HG03196 (cell line): ENCODE data around the gene TREH.
A peak's percentile ranks its signal among the peaks of the same experiment; 100 is the strongest.
"Not testable (repeated sequence)": the region's sequence is repeated elsewhere in the genome, so short reads cannot be mapped to it uniquely, and the experiment has no call there.

ENCODE experiments used
- ATAC-seq: cut with Tn5 transposase; IDR thresholded peaks from one replicate; pipeline ENCODE4 v1.9.1; 2021; ENCODE audit not compliant: unreplicated experiment

TREH gene

DNA sequence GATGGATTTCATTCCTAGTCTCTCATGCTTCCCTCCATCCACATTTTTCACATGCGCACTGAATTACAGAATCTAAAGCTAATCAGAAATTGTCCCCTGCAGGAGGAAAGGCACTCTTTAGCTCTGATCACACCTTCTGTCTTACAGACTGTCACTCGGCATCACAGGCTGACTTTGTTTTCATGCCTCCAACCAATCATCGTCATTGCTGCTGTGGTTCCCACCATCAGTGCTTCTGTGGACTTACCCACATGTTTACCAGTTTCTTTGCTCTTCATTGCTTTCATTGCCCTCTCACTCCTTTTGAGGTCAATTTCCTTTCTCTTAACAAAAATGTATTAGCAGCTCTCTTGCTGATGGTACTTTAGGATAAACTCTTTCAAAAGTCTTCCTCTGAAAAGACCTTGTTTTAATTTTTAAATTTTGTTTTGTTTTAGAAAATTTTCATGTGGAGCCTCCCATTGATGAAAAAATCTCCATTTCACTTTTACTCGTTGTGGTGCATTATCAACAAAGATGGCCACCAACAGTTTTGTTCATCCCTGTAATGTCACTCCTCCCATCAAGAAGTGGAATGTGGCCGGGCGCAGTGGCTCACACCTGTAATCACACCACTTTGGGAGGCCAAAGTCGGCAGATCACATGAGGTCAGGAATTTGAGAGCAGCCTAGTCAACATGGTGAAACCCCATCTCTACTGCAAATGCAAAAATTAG is 20.2 kb upstream of the TREH start:
- ATAC-seq, result no peak

DNA sequence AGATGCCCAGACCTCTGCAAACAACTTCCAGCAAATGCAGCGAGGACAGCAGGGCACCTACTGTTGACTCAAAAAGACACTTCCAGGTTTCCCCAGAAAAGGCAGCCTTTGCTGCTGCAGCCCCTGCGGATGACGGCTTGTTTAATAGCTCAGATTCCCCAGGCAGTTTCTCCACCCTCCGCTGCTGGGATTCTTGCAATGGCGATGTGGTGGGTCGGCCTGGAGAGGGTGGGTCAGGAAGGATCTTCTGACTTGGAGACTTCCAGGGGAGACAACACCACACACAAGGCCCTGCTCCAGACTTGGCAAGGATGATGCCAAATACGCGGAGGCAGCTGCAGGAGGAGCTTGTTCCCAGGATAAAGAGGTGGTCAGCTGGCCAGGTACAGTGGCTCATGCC is 17.9 kb upstream of the TREH start:
- ATAC-seq, result no peak

DNA sequence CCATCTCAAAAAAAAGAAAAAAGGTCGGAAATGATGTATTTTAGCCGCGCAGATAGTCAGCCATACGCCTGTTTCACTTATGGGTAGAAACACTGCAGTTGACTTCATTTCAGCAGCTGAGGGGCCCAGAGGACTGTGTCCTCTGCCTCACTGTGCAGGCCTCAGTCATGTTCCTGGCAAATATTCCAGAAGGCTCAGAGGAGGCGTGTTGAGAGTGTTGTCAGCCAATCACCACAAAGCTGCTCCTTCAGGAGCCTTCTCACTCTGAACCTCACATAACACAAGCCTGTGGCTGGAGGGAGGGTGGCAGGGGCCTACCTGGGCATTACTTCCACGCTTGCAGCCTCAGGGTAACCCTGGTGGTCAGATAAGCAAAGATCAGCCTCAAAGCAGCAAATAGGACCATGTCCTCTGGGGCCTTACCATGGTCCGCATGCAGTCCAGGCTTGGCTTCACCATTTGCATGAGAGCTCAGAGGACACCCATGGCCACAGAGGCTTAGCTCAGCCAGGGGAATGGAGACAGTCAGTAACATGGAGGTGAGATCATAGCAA is 17.3 kb upstream of the TREH start:
- no peak for ATAC-seq

DNA sequence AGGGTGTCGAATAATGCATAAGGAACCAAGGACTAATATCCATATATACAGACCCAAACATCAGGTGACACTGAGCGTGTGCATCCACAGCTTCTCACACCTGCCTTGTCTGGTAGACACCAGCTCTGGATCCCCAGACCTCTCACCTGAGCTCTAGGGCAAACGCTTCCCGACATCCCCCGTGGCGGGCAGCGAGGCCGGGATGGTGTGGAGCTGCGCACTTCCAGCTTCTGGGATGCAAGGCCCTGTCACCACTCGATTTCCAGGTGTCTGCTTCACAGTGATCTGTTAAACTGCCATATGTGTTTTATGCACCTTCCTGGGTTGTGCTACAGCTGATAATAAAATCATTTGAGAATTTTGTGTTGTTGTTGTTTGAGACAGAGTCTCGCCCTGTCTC is 15.3 kb upstream of the TREH start:
- no peak for ATAC-seq

DNA sequence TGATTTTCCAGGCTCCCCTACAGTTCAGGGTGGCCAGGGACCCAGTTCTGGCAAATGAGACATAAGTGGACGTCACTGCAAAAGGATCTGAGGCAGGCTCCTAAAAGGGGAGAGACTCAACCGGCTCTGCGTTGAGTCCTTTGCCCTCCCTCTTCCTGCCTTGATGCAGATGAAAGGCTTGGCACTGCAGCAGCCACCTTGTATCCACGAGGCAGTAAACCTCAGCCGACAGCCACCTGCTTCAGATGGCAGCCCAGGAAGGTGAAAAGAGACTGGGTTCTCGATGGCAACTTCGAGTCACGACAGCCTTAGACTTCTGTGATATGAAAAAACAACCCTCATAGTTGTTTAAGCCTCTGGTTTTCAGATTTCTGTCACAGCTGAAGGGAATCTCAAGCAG is 14.7 kb upstream of the TREH start:
- no peak for ATAC-seq

DNA sequence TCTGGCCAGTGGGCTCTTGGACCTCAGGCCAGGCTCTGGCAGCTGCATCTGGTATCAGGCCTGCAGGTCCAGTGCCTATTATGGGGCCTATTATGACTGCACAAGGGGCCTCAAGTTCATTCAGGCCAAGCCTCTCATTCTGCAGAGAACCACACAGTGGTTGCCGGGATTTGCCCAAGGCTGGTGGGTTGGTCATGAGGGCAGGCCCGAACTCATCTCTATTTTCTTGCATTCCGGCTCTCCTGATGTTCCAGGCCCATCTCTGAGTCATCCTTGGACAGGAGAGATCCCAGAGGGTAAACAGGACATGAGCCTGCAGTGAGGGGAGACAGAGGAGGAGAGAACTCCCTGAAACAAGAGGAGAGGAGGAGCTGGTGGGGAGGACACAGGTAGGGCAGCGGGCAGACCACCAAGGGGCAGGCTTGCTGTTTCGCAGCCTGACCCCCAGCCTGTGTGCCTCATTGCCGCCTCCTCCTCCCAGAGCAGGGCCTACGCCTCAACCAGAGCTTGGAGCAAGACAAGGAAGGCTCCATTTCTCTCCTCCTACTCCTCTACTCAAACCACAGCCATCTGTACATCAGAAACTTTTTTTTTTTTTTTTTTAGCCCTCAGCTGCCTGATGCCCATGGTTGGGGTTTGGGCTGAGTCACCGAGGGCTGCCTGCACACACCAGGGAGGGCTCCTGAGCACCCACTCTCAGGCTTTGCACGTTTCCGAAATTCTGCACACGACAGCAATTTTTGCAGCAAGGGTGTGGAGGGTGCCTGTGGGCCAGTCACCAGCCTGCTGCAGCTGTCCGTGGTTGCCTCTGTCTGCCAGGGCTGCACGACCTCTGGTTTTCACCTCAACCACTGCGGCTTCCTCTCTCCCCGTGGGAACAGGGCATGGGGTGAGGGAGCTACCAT is 12.7 kb upstream of the TREH start:
- ATAC-seq, result peak; percentile 29

DNA sequence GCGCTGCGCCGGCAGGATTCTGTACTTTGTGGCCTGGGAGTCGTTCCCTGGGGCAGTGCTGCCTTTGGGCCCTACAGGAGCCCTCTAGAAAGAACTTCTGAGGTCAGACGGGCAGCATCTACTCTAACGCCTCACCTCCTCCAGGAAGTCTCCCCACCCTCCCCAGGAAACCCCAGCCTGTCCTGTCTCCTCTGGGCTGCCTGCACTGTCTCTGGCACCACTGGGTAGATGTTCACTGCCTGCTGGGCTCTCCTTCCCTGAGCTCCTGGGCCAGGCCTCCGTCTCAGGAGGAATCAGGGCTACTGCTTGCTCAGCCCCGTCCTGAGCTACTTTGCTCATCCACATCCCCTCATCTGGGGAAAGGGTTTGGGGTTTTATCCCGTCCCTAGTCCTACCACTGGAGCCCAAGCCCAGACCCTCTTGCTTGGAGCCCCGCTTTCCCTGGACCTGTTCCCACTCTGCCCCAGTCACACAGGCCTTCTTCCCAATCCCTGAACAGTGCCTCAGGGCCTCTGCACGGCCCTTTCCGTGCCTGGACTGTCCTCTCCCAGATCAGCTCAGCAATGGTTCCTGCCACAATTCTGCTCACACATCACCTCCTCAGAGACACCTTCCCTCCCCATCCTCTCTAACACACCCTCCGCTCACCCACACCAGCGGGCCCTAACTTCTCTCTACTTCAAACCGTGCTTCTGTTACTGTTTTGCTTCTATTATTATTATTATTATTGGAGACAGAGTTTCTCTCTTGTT is 11.3 kb upstream of the TREH start:
- no peak for ATAC-seq

DNA sequence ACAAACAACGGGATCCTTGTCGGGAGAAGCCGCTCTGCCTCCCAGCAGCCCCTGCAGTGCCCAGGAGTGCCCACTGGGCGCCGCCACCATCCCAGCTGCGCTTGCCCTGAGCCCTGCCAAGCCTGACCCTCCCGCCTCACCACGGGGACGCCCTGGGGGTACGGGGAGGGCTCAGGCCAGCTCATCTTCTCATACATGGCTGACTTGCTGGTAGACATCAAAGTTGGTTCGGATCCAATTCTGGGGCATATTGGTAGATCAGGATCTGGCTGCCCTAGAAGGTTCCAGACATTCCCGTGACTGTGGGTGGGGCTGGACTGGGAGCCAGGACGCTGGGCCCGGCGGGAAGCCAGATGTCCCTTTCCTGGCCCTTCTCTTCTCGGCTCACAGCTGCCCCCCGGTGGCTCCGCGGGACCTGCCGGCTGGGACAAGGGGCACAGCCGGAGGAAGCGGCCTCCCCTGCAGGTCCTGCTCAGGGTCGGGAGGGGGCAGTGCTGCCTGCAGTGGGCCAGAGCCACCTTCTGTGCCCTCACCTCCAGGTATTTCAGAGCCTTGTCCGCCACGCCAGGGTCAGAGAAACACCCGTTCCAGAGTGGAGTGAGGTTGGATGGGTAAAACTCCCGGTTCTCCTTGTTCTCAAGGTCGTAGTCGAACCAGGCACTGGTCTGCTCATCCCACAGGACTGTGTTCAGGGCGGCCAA is 10.6 kb upstream of the TREH start:
- peak; percentile 79 for ATAC-seq

DNA sequence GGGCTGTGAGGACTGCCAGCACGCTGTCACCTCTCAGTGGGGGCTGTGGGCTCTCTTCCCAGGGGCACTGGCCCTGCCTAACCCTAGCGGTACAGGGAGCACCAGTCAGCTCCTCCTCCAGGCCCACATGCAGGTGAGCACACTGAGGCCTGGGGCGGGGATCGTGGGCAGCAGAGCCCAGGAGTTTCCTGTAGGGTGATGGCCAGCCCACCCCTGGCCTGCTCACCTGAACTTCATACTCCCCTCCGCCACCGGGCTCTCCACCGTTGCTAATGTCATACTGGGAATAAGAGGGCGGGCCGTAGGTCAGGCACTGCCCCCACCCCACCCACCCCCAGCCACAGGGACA is 10.0 kb upstream of the TREH start:
- ATAC-seq, result no peak

DNA sequence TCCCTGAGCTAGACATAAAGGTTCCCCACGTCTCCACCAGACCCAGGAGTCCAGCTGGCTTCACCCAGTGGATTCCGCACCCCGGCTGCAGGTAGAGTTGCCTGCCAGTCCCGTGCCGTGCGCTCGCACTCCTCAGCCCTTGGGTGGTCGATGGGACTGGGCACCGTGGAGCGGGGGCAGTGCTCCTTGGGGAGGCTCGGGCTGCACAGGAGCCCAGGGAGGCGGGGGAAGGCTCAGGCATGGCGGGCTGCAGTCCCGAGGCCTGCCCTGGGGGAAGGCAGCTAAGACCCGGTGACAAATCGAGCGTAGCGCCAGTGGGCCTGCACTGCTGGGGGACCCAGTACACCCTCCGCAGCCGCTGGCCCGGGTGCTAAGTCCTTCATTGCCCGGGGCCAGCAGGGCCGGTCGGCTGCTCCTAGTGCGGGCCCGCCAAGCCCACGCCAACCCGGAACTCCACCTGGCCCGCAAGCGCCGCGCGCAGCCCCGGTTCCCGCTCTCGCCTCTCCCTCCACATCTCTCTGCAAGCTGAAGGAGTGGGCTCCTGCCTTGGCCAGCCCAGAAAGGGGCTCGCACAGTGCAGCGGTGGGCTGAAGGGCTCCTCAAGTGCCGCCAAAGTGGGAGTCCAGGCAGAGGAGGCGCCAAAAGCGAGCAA is 9.5 kb upstream of the TREH start:
- no peak for ATAC-seq

DNA sequence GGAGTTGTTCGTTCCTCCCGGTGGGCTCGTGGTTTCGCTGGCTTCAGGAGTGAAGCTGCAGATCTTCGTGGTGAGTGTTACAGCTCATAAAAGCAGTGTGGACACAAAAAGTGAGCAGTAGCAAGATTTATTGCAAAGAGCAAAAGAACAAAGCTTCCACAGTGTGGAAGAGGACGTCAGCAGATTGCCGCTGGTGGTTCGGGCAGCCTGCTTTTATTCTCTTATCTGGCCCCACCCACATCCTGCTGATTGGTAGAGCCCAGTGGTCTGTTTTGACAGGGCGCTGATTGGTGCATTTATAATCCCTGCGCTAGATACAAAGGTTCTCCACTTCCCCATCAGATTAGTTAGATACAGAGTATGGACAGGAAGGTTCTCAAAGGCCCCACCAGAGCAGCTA is 8.9 kb upstream of the TREH start:
- ATAC-seq, result not testable (repeated sequence)

DNA sequence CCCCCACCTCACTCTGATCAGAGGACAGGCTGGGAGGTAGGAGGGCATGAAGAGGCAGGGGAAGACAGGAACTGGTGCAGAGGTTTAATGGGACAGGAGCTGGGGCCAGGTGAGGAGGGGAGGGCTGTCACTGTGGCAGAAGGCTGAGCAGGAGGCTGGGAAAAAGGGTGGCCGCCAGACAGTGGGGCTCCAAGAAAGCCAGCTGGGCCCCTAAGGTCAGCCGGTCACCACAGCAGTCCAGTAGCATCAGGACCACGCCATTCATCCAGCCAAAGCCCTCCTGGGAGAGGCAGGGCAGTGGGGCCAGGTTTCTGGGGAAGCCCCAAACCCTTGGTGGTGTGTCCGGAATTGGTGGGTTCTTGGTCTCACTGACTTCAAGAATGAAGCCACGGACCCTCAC is 8.5 kb upstream of the TREH start:
- ATAC-seq, result no peak

DNA sequence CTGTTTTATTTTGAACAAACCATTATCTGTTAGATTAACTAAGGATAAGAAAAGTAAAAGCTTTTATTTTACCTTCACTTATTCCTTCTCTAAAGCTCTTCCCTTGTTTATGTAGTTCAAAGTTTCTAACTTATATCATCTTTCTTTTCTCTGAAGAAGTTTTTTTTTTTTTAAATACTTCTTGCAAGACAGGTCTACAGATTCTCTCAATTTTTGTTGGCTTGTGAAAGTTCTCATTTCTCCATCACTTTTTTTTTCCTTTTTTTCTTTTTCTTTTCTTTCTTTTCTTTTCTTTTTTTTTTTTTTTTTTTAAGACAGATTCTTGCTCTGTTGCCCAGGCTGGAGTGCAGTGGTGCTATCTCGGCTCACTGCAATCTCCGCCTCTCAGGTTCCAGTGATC is 4.7 kb upstream of the TREH start:
- ATAC-seq, result no peak

DNA sequence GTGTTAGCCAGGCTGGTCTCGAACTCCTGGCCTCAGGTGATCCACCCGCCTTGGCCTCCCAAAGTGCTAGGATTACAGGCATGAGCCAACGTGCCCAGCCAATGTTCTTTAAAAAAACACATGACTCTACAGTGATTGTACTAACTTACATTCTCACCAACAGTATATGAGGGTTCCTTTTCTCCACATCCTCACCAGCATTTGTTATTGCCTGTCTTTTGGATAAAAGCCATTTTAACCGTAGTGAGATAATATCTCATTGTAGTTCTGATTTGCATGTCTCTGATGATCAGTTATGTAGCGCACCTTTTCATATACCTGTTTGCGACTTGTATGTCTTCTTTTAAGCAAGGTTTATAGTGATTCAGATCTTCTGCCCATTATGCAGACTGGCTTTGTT is 3.5 kb upstream of the TREH start:
- not testable (repeated sequence) for ATAC-seq

DNA sequence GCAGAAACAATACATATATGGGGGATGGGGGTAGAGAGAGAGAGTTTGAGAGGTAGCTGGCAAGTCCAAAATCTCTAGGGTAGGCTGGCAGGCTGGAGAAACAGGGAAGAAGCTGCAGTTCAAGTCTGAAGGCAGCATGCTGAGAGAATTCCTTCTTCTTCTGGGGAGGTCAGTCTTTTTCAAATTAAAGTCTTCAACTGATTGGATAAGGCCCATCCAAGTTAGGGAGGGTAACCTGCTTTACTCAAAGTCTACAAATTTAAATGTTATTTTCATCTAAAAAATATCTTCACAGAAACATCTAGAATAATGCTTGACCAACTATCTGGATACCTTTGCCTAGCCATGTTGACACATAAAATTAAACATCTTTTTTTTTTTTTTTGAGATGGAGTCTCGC is 2.9 kb upstream of the TREH start:
- no peak for ATAC-seq

DNA sequence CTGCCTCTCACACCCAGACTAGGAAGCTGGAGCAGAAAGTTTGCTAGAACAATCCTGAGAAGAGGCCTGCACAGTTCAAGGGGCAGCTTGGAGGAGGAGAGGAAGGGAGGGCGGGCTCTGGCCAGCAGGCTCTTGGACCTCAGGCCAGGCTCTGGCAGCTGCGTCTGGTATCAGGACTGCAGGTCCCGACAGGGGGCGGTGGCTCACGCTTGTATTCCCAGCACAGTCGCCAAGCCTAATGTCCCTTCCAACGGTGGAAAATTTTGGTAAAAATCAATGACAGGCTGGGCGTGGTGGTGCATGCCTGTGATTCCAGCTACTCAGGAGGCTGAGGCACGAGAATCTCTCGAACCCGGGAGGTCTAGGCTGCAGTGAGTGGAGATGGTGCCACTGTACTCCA is 542 bp downstream of the TREH start:
- not testable (repeated sequence) for ATAC-seq

DNA sequence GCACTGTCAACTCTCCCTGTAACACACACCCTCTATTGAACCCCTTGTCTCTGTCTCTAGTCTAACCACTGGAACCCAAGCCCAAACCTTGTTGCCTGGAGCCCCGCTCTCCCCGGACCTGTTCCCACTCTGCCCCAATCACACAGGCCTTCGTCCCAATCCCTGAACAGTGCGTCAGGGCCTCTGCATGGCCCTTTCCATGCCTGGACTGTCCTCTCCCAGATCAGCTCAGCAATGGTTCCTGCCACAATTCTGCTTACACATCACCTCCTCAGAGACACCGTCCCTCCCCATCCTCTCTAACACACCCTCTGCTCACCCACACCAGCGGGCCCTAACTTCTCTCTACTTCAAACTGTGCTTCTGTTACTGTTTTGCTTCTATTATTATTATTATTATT is 1.5 kb downstream of the TREH start:
- ATAC-seq, result no peak

DNA sequence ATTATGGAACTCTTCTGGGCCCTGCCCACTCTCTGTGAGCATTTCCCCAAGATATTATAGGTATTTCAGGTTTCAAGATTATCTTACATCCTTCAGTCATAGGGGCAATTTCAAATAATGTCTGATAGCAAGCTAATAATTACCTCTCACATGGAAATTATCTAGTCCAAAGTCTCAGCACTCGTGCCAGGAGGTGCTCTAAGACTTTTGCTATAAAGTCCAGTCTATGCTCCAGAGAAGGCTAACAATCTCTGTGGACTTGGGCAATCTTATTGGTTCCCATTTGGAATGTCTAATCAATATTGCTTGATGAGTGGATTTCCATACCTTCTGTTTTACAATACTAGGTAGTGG is 5.4 kb downstream of the TREH start:
- ATAC-seq, result no peak

DNA sequence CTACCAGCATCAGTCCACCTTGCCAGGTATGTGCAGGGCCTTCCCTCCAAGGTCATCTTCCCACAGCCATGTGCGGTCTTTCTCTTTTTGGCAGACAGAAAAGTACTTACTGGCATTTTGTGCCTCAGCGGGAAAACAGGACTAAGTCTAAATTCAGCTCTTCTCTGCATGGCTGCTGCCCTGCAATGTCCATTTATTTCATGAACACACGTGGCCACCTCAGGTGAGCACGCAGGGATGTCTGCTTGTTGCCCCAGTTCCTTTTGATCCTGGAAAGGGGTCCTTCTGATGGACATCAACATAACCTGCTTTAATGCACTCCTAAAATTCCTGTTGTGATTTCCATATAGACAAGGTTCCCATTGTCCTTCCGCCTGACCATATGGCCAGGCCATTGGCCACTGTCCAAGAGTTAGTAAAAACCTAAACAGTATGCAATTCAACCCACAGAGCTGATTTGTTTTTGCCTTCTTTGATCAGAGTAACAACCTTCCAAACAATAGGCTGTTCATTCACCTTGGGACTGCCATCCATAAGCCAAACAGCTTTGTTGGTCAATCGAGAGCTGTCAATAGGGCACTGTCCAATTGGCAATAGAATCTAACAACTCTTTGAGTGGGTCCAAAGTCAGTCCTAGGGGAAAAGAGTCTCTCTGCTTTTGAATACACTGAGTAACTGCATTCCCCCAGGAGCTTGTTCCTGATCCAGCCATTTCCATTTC is 5.9 kb downstream of the TREH start:
- ATAC-seq, result no peak

DNA sequence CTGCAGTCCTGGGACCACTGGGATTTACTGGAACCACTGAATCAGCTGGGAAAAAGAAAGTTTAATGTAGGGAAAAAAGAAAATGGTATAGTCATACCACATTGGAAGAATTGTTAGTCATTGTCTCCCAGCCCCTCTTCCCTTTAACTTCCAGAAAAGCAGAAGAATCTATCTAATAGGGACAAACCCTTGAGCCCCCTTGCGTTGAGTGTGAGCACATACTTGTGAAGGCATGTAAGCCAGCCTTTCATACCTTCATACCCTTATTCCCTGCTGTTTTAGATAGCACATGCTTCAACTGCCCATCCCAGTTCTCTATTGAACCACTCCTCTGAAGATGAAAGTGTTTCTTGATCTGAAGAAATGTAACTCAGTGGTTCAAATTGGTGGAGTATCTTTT is 6.6 kb downstream of the TREH start:
- ATAC-seq, result no peak
